Ovary (tissue), 3 donors: ENCODE measurements around the gene GMPR.

ENCODE experiments used
- POLR2A ChIP-seq: fragments of 450-650 bp; IDR thresholded peaks from one replicate; pipeline ENCODE4 v1.6.1; 2017; ENCODE audit warnings: antibody characterized with exemption, mild to moderate bottlenecking, moderate library complexity
- TF ChIP-seq, protein P1 (sequence below), 3 donors: fragments of 450-650 bp in 2 of 3; fragments of 200-600 bp in 1 of 3; IDR thresholded peaks; one replicate each; pipeline versions ENCODE4 v1.5.1 to v1.8.0; 2016 to 2022; ENCODE audit warnings: antibody characterized with exemption in 3 of 3, mild to moderate bottlenecking in 1 of 3
- donor health status: DM: no; HTN: no; CAD: no.

DNA sequence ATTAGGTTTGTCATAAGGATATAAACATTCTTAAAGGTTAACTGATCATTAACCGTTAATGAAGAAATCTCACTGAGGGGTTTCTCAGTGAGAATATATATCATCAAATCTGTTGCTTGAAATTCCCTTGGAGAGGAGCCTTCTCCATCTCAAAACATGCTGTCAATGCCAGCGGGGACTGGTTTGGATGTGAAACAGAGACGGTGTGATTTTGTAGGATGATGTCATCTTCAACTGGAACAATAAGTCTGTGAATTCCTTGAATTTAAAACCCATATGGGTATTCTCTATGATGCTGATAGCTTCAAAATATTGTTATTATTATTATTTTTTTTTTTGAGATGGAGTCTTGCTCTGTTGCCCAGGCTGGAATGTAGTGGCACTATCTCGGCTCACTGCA lies 75.9 kb downstream of the GMPR start:
- TF ChIP-seq, protein P1, sequence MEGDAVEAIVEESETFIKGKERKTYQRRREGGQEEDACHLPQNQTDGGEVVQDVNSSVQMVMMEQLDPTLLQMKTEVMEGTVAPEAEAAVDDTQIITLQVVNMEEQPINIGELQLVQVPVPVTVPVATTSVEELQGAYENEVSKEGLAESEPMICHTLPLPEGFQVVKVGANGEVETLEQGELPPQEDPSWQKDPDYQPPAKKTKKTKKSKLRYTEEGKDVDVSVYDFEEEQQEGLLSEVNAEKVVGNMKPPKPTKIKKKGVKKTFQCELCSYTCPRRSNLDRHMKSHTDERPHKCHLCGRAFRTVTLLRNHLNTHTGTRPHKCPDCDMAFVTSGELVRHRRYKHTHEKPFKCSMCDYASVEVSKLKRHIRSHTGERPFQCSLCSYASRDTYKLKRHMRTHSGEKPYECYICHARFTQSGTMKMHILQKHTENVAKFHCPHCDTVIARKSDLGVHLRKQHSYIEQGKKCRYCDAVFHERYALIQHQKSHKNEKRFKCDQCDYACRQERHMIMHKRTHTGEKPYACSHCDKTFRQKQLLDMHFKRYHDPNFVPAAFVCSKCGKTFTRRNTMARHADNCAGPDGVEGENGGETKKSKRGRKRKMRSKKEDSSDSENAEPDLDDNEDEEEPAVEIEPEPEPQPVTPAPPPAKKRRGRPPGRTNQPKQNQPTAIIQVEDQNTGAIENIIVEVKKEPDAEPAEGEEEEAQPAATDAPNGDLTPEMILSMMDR (IDR thresholded peaks at IDR 0.05), result no peak
- no peak for TF ChIP-seq POLR2A
